ENCODE data around the gene PPIP5K2.
"Not testable (repeated sequence)": the region's sequence is repeated elsewhere in the genome, so short reads cannot be mapped to it uniquely, and the experiment has no call there.

PPIP5K2 gene

DNA sequence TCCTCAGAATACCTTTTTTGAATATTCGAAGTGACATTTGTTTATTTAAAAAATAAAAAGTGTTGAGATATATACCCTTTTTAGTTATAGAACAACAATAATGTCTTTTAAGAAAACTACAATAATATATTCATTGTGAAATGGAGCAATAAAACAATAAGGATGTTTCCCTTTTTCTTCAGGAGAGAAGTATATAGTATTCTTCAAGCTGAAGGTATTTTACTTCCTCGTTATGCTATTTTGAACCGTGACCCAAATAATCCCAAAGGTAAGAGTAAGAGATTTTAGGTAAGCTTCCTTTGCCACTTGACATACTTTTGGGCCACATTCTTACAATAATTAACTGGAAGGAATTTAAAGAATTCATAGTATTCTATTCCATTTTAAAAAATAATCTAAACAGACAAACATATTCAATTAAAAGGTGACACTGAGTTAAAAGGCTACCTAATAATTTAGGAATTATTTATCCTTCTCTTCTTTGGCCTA lies 18.1 kb downstream of the PPIP5K2 start:
- no peak for TF ChIP-seq CTCF (IDR thresholded peaks at IDR 0.05; ENCODE audit: poor library complexity, severe bottlenecking)
- no peaks in the 10 kb centered on the region for H3K9me3 ChIP-seq (ENCODE audit: severe bottlenecking)
- no peaks in the 10 kb centered on the region for H3K27me3 ChIP-seq (ENCODE audit: insufficient read depth, poor library complexity, severe bottlenecking)
- DNase-seq (ENCODE audit: low spot score) (no peak), ATAC-seq (ENCODE audit: low read depth) (no peak)
- no peak overlapping the region for H3K27ac ChIP-seq (ENCODE audit: poor library complexity, severe bottlenecking)
- H3K4me3 ChIP-seq (ENCODE audit: severe bottlenecking) = no peak overlapping the region
- H3K36me3 ChIP-seq (ENCODE audit: low read depth) = peaks cover 32% of the 10 kb centered on the region
- H3K4me1 ChIP-seq (ENCODE audit: insufficient read depth, poor library complexity, severe bottlenecking) = no peaks in the 10 kb centered on the region

DNA sequence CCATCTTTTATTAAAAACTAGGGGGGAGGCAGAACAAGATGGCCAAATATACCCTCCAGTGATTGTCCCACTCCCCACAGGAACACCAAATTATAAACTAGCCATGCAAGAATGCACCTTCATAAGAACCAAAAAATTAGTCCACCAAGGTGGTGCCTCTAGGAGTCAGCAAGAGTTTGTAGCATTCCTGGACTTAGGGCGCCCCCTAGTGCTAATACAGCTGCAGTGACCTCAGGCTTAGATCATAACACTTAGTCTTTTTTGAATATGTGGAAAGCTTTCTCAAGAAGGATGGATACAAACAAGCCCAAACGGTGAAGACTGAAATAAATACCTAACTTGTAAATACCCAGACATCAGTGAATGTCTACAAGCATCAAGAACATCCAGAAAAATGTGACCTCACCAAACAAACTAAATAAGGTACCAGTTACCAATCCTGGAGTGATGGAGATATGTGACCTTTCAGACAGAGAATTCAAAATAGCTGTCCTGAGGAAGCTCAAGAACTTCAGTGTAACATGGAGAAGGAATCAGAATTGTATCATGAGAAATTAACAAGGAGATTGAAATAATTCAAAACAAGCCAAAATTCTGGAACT lies 19.3 kb downstream of the PPIP5K2 start:
- Histone ChIP-seq H3K27ac (ENCODE audit: poor library complexity, severe bottlenecking) (no peak overlapping the region), H3K4me3 (ENCODE audit: severe bottlenecking) (no peak overlapping the region), H3K36me3 (ENCODE audit: low read depth) (peaks cover 24% of the 10 kb centered on the region), H3K4me1 (ENCODE audit: insufficient read depth, poor library complexity, severe bottlenecking) (no peaks in the 10 kb centered on the region), H3K9me3 (ENCODE audit: severe bottlenecking) (no peaks in the 10 kb centered on the region), H3K27me3 (ENCODE audit: insufficient read depth, poor library complexity, severe bottlenecking) (no peaks in the 10 kb centered on the region)
- TF ChIP-seq CTCF (IDR thresholded peaks at IDR 0.05; ENCODE audit: poor library complexity, severe bottlenecking) = peak; percentile 98
- peak; percentile 97 for ATAC-seq (ENCODE audit: low read depth)
- no peak for DNase-seq (ENCODE audit: low spot score)

DNA sequence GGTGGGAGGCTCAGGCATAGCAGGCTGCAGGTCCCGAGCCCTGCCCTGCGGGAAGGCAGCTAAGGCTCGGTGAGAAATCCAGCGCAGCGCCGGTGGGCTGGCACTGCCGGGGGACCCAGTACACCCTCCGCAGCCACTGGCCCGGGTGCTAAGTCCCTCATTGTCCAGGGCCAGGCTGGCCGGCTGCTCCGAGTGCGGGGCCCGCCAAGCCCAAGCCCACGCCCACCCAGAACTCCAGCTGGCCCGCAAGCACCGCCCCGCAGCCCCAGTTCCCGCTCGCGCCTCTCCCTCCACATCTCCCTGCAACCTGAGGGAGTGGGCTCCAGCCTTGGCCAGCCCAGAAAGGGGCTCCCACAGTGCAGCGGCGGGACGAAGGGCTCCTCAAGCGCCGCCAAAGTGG lies 22.0 kb downstream of the PPIP5K2 start:
- H3K4me1 ChIP-seq (ENCODE audit: insufficient read depth, poor library complexity, severe bottlenecking); H3K27me3 ChIP-seq (ENCODE audit: insufficient read depth, poor library complexity, severe bottlenecking); H3K27ac ChIP-seq (ENCODE audit: poor library complexity, severe bottlenecking); DNase-seq (ENCODE audit: low spot score); ATAC-seq (ENCODE audit: low read depth); H3K4me3 ChIP-seq (ENCODE audit: severe bottlenecking); H3K9me3 ChIP-seq (ENCODE audit: severe bottlenecking): not testable (repeated sequence)
- H3K36me3 ChIP-seq (ENCODE audit: low read depth) = peaks cover 17% of the 10 kb centered on the region

GRCh38 chr5:103145196-103145595 lies 25.1 kb downstream of the PPIP5K2 start:
- no peak for DNase-seq (ENCODE audit: low spot score)
- no peak for ATAC-seq (ENCODE audit: low read depth)
- no peak overlapping the region for H3K4me3 ChIP-seq (ENCODE audit: severe bottlenecking)
- no peaks in the 10 kb centered on the region for H3K4me1 ChIP-seq (ENCODE audit: insufficient read depth, poor library complexity, severe bottlenecking)
- no peaks in the 10 kb centered on the region for H3K27me3 ChIP-seq (ENCODE audit: insufficient read depth, poor library complexity, severe bottlenecking)
- TF ChIP-seq CTCF (IDR thresholded peaks at IDR 0.05; ENCODE audit: poor library complexity, severe bottlenecking) = no peak
- H3K9me3 ChIP-seq (ENCODE audit: severe bottlenecking) = no peaks in the 10 kb centered on the region
- H3K27ac ChIP-seq (ENCODE audit: poor library complexity, severe bottlenecking) = no peak overlapping the region
- H3K36me3 ChIP-seq (ENCODE audit: low read depth) = peaks cover 22% of the 10 kb centered on the region

GRCh38 chr5:103148213-103148612 lies 28.1 kb downstream of the PPIP5K2 start:
- Histone ChIP-seq H3K4me1 (ENCODE audit: insufficient read depth, poor library complexity, severe bottlenecking) (no peaks in the 10 kb centered on the region), H3K36me3 (ENCODE audit: low read depth) (peaks cover 41% of the 10 kb centered on the region), H3K9me3 (ENCODE audit: severe bottlenecking) (no peaks in the 10 kb centered on the region), H3K4me3 (ENCODE audit: severe bottlenecking) (no peak overlapping the region), H3K27ac (ENCODE audit: poor library complexity, severe bottlenecking) (no peak overlapping the region), H3K27me3 (ENCODE audit: insufficient read depth, poor library complexity, severe bottlenecking) (no peaks in the 10 kb centered on the region)
- DNase-seq (ENCODE audit: low spot score) (no peak), ATAC-seq (ENCODE audit: low read depth) (no peak)
- no peak for TF ChIP-seq CTCF (IDR thresholded peaks at IDR 0.05; ENCODE audit: poor library complexity, severe bottlenecking)

All from RWPE2 (cell line).